SK-N-SH (cell line): ENCODE data around the gene CDH13. TPM values are rescaled to one million over a fixed set of nuclear protein-coding genes. Genes with fewer than 3 reads are reported as not detected.

Source experiments
- CTCF ChIA-PET: fragments of 300-600, 350-600 bp; formaldehyde crosslinking; extraction: SDS; loops from one replicate; lab custom pipeline; 2021; lab: Yijun Ruan, JAX
- POLR2A ChIA-PET: fragments of 350-600 bp; sonication (Branson Sonifier 250); formaldehyde crosslinking; extraction: SDS; loops from one replicate; lab custom pipeline; 2020; ENCODE audit warnings: antibody characterized with exemption, inconsistent platforms; lab: Yijun Ruan, JAX
- DNase-seq: peaks from one replicate; pipeline ENCODE4 v3.0.0; 2012
- H2AFZ ChIP-seq: fragments of 200-600 bp; sonication (generic); 2 replicates; pipeline ENCODE4 v1.8.1; 2016; ENCODE audit warnings: antibody characterized with exemption, mild to moderate bottlenecking, low read depth
- H3F3A ChIP-seq: fragments of 200-600 bp; sonication (generic); replicated peaks from 2 replicates; pipeline ENCODE3; 2016; ENCODE audit warnings: antibody characterized with exemption, mild to moderate bottlenecking; ENCODE audit not compliant: insufficient read depth
- H3K27ac ChIP-seq, 2 experiments: fragments of 200-500 bp in 1 of 2; fragments of 200-600 bp in 1 of 2; sonication (Bioruptor generic) in 1 of 2; sonication (generic), shearing (Covaris generic) in 1 of 2; 2 replicates each; pipeline versions ENCODE4 v1.5.1 to v1.6.1; 2014 to 2016; ENCODE audit warnings: low read depth in 2 of 2, inconsistent platforms in 1 of 2, low read length in 1 of 2, mild to moderate bottlenecking in 1 of 2, mixed read lengths in 1 of 2
- H3K27me3 ChIP-seq: fragments of 200-600 bp; sonication (generic), shearing (Covaris generic); 2 replicates; pipeline ENCODE4 v1.6.1; 2016; ENCODE audit warnings: mixed run types; ENCODE audit not compliant: insufficient read depth
- H3K36me3 ChIP-seq, 2 experiments: fragments of 200-500 bp in 1 of 2; fragments of 200-600 bp in 1 of 2; sonication (Bioruptor generic) in 1 of 2; sonication (generic) in 1 of 2; replicated peaks in 1 of 2; 2 replicates each; pipeline versions ENCODE3 to v1.5.1; 2014 to 2016; ENCODE audit warnings: low read length in 1 of 2, mild to moderate bottlenecking in 1 of 2; ENCODE audit not compliant: insufficient read depth in 2 of 2, control insufficient read depth in 1 of 2
- H3K4me1 ChIP-seq, 2 experiments: fragments of 200-500 bp in 1 of 2; fragments of 200-600 bp in 1 of 2; sonication (Bioruptor generic) in 1 of 2; sonication (generic), shearing (Covaris generic) in 1 of 2; 2 replicates each; pipeline versions ENCODE4 v1.5.1 to v1.6.1; 2014 to 2016; ENCODE audit warnings: low read depth in 1 of 2, low read length in 1 of 2, mixed run types in 1 of 2; ENCODE audit not compliant: insufficient read depth in 2 of 2, control insufficient read depth in 1 of 2
- H3K4me2 ChIP-seq: fragments of 200-600 bp; sonication (generic), shearing (Covaris generic); 2 replicates; pipeline ENCODE4 v1.6.1; 2017; ENCODE audit warnings: mixed run types
- H3K4me3 ChIP-seq, 2 experiments: fragments of 200-500 bp in 1 of 2; fragments of 200-600 bp in 1 of 2; sonication (Bioruptor generic) in 1 of 2; sonication (generic), shearing (Covaris generic) in 1 of 2; 2 replicates each; pipeline versions ENCODE4 v1.5.1 to v1.8.1; 2014 to 2016; ENCODE audit warnings: low read depth in 2 of 2, inconsistent platforms in 1 of 2, low read length in 1 of 2, mild to moderate bottlenecking in 1 of 2, mixed read lengths in 1 of 2, moderate library complexity in 1 of 2
- H3K79me2 ChIP-seq: fragments of 200-600 bp; sonication (generic); 2 replicates; pipeline ENCODE4 v1.8.1; 2017; ENCODE audit warnings: mild to moderate bottlenecking; ENCODE audit not compliant: insufficient read depth
- H3K9ac ChIP-seq: fragments of 200-600 bp; sonication (generic); 2 replicates; pipeline ENCODE4 v1.6.1; 2017; ENCODE audit warnings: mixed run types
- H3K9me2 ChIP-seq: fragments of 200-600 bp; sonication (generic); 2 replicates; pipeline ENCODE4 v1.6.1; 2017; ENCODE audit warnings: mixed run types
- H3K9me3 ChIP-seq: fragments of 200-600 bp; sonication (generic); 2 replicates; pipeline ENCODE4 v1.6.1; 2017; ENCODE audit warnings: mixed run types, mild to moderate bottlenecking, moderate library complexity
- H4K20me1 ChIP-seq: fragments of 200-600 bp; sonication (generic); 2 replicates; pipeline ENCODE4 v1.6.1; 2017; ENCODE audit warnings: mild to moderate bottlenecking, mixed run types; ENCODE audit not compliant: insufficient read depth
- FOXM1 ChIP-seq: IDR thresholded peaks from 2 replicates; pipeline ENCODE4 v1.4.0; 2012; ENCODE audit warnings: low read depth, mild to moderate bottlenecking
- GABPA ChIP-seq: IDR thresholded peaks from 2 replicates; pipeline ENCODE4 v1.4.0; 2012; ENCODE audit warnings: low read depth, mild to moderate bottlenecking
- RCOR1 ChIP-seq: fragments of 150-350 bp; IDR thresholded peaks from 2 replicates; pipeline ENCODE4 v1.6.1; 2017; ENCODE audit warnings: antibody characterized with exemption, low read length
- REST ChIP-seq: IDR thresholded peaks from 2 replicates; pipeline ENCODE4 v1.6.1; 2012; ENCODE audit warnings: mild to moderate bottlenecking, low read depth, low read length, moderate library complexity
- RFX5 ChIP-seq: IDR thresholded peaks from 2 replicates; pipeline ENCODE4 v1.6.1; 2012; ENCODE audit warnings: mild to moderate bottlenecking, improper control_type of control experiment, low read length
- TCF12 ChIP-seq: IDR thresholded peaks from 2 replicates; pipeline ENCODE4 v1.4.0; 2012
- USF1 ChIP-seq: IDR thresholded peaks from 2 replicates; pipeline ENCODE4 v1.4.0; 2012; ENCODE audit warnings: low read depth, borderline replicate concordance
- ZBTB33 ChIP-seq: IDR thresholded peaks from 2 replicates; pipeline ENCODE4 v1.4.0; 2012; ENCODE audit warnings: low read depth, borderline replicate concordance
- WGBS: methylation state at CpG from one replicate; pipeline ENCODE4 v1.1.6; 2017; ENCODE audit warnings: low lambda C conversion rate; 5-methylcytosine and 5-hydroxymethylcytosine counted together
- polyA plus RNA-seq, 3 experiments: library from polyadenylated mRNA; depleted of rRNA; stranded (reverse); fragments of >200 nt; gene quantifications; 2 replicates each; pipeline ENCODE4 v1.2.3, GENCODE V29; 2012

CDH13 gene
- polyA plus RNA-seq, 1 of the 3 experiments (the other 2 are of a cell fraction) = 93.0 TPM

- TF ChIP-seq ZBTB33 (peak; percentile 43; the same call in 1 of the 2 replicates), USF1 (no peak), REST (no peak)
- TF ChIP-seq, all 33 proteins: peak for 11
Measured at GRCh38 chr16:83689385-83689831, 1062.6 kb downstream of the CDH13 start (continued).

GRCh38 chr16:83692224-83692623, 1065.5 kb downstream of the CDH13 start:
- no peaks in the 10 kb centered on the region for H3K27me3 ChIP-seq
- no peak for DNase-seq
- TF ChIP-seq RCOR1 = no peak
- no peak for TF ChIP-seq TCF12
- POLR2A ChIA-PET = no interaction called here
- CTCF ChIA-PET = no interaction called here
- H3K9ac ChIP-seq = no peak overlapping the region
- peaks cover 10% of the 10 kb centered on the region for H3F3A ChIP-seq
- WGBS = 18% methylated on average over 5 of the region's 5 CpGs
- no peak overlapping the region for H2AFZ ChIP-seq
- H3K27ac ChIP-seq = no peak overlapping the region
- no peaks in the 10 kb centered on the region for H3K9me3 ChIP-seq
- H3K4me2 ChIP-seq = no peak overlapping the region
- H3K9me2 ChIP-seq = no peaks in the 10 kb centered on the region
- H4K20me1 ChIP-seq = no peaks in the 10 kb centered on the region
- no peaks in the 10 kb centered on the region for H3K79me2 ChIP-seq
- H3K4me3 ChIP-seq = no peak overlapping the region
- H3K36me3 ChIP-seq = no peaks in the 10 kb centered on the region
- H3K4me1 ChIP-seq = peaks cover 0 to 6% of the 10 kb centered on the region in 2 experiments; a peak in 2 of 4 replicates

GRCh38 chr16:83698964-83699363, 1072.2 kb downstream of the CDH13 start:
- no peak overlapping the region for H3K4me3 ChIP-seq
- H3K9me3 ChIP-seq = no peaks in the 10 kb centered on the region
- no peak overlapping the region for H3K27ac ChIP-seq
- WGBS = 51% methylated on average over 3 of the region's 4 CpGs
- no peaks in the 10 kb centered on the region for H4K20me1 ChIP-seq
- no peak for DNase-seq
- no peaks in the 10 kb centered on the region for H3F3A ChIP-seq
- no peaks in the 10 kb centered on the region for H3K79me2 ChIP-seq
- no peaks in the 10 kb centered on the region for H3K4me1 ChIP-seq
- TF ChIP-seq FOXM1 (no peak), GABPA (no peak), RFX5 (no peak)
- POLR2A ChIA-PET = no interaction called here
- no peak overlapping the region for H3K9ac ChIP-seq
- H3K36me3 ChIP-seq = no peaks in the 10 kb centered on the region
- H3K9me2 ChIP-seq = no peaks in the 10 kb centered on the region
- CTCF ChIA-PET = no interaction called here
- no peaks in the 10 kb centered on the region for H3K27me3 ChIP-seq
- H3K4me2 ChIP-seq = no peak overlapping the region
- H2AFZ ChIP-seq = no peak overlapping the region
